H1 (cell line): ENCODE data around the gene SPTBN1. TPM values are rescaled to one million over a fixed set of nuclear protein-coding genes. Genes with fewer than 3 reads are reported as not detected.

ENCODE experiments used
- CTCF ChIA-PET: fragments of 300-600 bp; sonication (Branson Sonifier 250); formaldehyde crosslinking; loops from one replicate; lab custom pipeline; 2021; ENCODE audit not compliant: partially characterized antibody; lab: Charles Lee
- POLR2A ChIA-PET: fragments of 300-600 bp; sonication (Branson Sonifier 250); formaldehyde crosslinking; loops from one replicate; lab custom pipeline; 2021; ENCODE audit warnings: inconsistent platforms; ENCODE audit not compliant: partially characterized antibody; lab: Charles Lee
- DNase-seq, 2 experiments: peaks; one replicate each; pipeline versions ENCODE4 v3.0.0 to v3.0.0-alpha.2; 2010 to 2022; ENCODE audit warnings: low spot score in 2 of 2, low read depth in 1 of 2, mixed read lengths in 1 of 2
- FAIRE-seq: peaks from 2 replicates; lab custom pipeline; 2011; peaks lifted over from hg19 to GRCh38; lab: Jason Lieb, UNC
- H2AFZ ChIP-seq: 2 replicates; pipeline ENCODE4 v1.8.1; 2012; ENCODE audit warnings: low read length, inconsistent platforms
- H2AK5ac ChIP-seq: 2 replicates; pipeline ENCODE4 v1.6.1; 2013; ENCODE audit warnings: low read depth, low read length
- H2BK120ac ChIP-seq: replicated peaks from 2 replicates; pipeline ENCODE3; 2013; ENCODE audit warnings: low read depth, low read length, inconsistent platforms
- H2BK12ac ChIP-seq: 2 replicates; pipeline ENCODE4 v1.6.1; 2013; ENCODE audit warnings: low read depth, low read length
- H2BK15ac ChIP-seq: 2 replicates; pipeline ENCODE4 v1.6.1; 2013; ENCODE audit warnings: low read length
- H2BK20ac ChIP-seq: 2 replicates; pipeline ENCODE4 v1.6.1; 2013; ENCODE audit warnings: low read length
- H2BK5ac ChIP-seq: 2 replicates; pipeline ENCODE4 v1.6.1; 2013; ENCODE audit warnings: low read depth, low read length
- H3K14ac ChIP-seq: 2 replicates; pipeline ENCODE4 v1.6.1; 2013; ENCODE audit warnings: inconsistent platforms; ENCODE audit not compliant: insufficient read length
- H3K18ac ChIP-seq: 2 replicates; pipeline ENCODE4 v1.6.1; 2013; ENCODE audit warnings: low read length; ENCODE audit errors: extremely low read depth
- H3K23ac ChIP-seq: 2 replicates; pipeline ENCODE4 v1.6.1; 2013; ENCODE audit warnings: inconsistent platforms; ENCODE audit not compliant: insufficient read length
- H3K23me2 ChIP-seq: 2 replicates; pipeline ENCODE4 v1.6.1; 2013; ENCODE audit warnings: low read depth, low read length
- H3K27ac ChIP-seq: 2 replicates; pipeline ENCODE4 v1.6.1; 2011; ENCODE audit warnings: low read depth, low read length, inconsistent platforms
- H3K27me3 ChIP-seq, 4 experiments: replicated peaks in 1 of 4; 1 replicate in 1 of 4; 2 replicates in 3 of 4; pipeline versions ENCODE4 v1.6.1 to v1.8.1; 2011 to 2013; ENCODE audit warnings: low read length in 3 of 4, mild to moderate bottlenecking in 3 of 4, inconsistent platforms in 2 of 4, mixed read lengths in 2 of 4, moderate library complexity in 1 of 4; ENCODE audit not compliant: control insufficient read depth in 3 of 4, insufficient read depth in 3 of 4; ENCODE audit errors: extremely low read depth in 1 of 4
- H3K36me3 ChIP-seq, 4 experiments: 2 replicates each; pipeline versions ENCODE4 v1.6.1 to v1.8.1; 2011 to 2013; ENCODE audit warnings: mild to moderate bottlenecking in 4 of 4, low read length in 3 of 4, moderate library complexity in 2 of 4, control low read depth in 1 of 4, inconsistent platforms in 1 of 4; ENCODE audit not compliant: insufficient read depth in 4 of 4, control insufficient read depth in 2 of 4
- H3K4ac ChIP-seq: replicated peaks from 2 replicates; pipeline ENCODE3; 2013; ENCODE audit warnings: low read length, low read depth, mixed read lengths, inconsistent platforms; ENCODE audit not compliant: insufficient read length
- H3K4me1 ChIP-seq, 4 experiments: replicated peaks in 1 of 4; 1 replicate in 1 of 4; 2 replicates in 3 of 4; pipeline versions ENCODE4 v1.6.1 to v1.8.1; 2011 to 2013; ENCODE audit warnings: low read length in 3 of 4, inconsistent platforms in 2 of 4, mixed read lengths in 1 of 4; ENCODE audit not compliant: insufficient read depth in 4 of 4, control insufficient read depth in 3 of 4
- H3K4me2 ChIP-seq, 2 experiments: 2 replicates each; pipeline versions ENCODE4 v1.6.1 to v1.8.1; 2011 to 2013; ENCODE audit warnings: low read depth in 2 of 2, low read length in 2 of 2, control low read depth in 1 of 2, inconsistent platforms in 1 of 2, mild to moderate bottlenecking in 1 of 2; ENCODE audit not compliant: insufficient read depth in 1 of 2
- H3K4me3 ChIP-seq, 4 experiments: fragments of 200-600, 300-600 bp in 1 of 4; sonication (generic), shearing (Covaris generic), sonication (Bioruptor Twin) in 1 of 4; 2 replicates each; pipeline versions ENCODE4 v1.5.1 to v1.8.1; 2011 to 2016; ENCODE audit warnings: low read length in 4 of 4, low read depth in 3 of 4, control low read depth in 2 of 4, inconsistent platforms in 2 of 4, mild to moderate bottlenecking in 2 of 4, mixed read lengths in 1 of 4, moderate library complexity in 1 of 4; ENCODE audit not compliant: insufficient read depth in 2 of 4; ENCODE audit errors: extremely low read depth in 1 of 4
- H3K56ac ChIP-seq: replicated peaks from 2 replicates; pipeline ENCODE3; 2013; ENCODE audit warnings: low read depth, mild to moderate bottlenecking, mixed read lengths, low read length, inconsistent platforms; ENCODE audit not compliant: insufficient read length
- H3K79me1 ChIP-seq: 2 replicates; pipeline ENCODE4 v1.6.1; 2013; ENCODE audit warnings: low read depth, low read length, control low read depth
- H3K79me2 ChIP-seq, 2 experiments: 2 replicates each; pipeline versions ENCODE4 v1.6.1 to v1.8.1; 2012 to 2013; ENCODE audit warnings: low read length in 2 of 2, mild to moderate bottlenecking in 2 of 2, inconsistent platforms in 1 of 2; ENCODE audit not compliant: insufficient read depth in 2 of 2, control insufficient read depth in 1 of 2
- H3K9ac ChIP-seq, 4 experiments: replicated peaks in 1 of 4; 1 replicate in 1 of 4; 2 replicates in 3 of 4; pipeline versions ENCODE4 v1.6.1 to v1.8.1; 2011 to 2013; ENCODE audit warnings: low read depth in 3 of 4, low read length in 3 of 4, control low read depth in 2 of 4, mild to moderate bottlenecking in 2 of 4, moderate library complexity in 2 of 4, inconsistent platforms in 1 of 4; ENCODE audit errors: extremely low read depth in 1 of 4
- H3K9me3 ChIP-seq, 2 experiments: 2 replicates each; pipeline versions ENCODE4 v1.6.1 to v1.8.1; 2012 to 2013; ENCODE audit warnings: mild to moderate bottlenecking in 2 of 2, moderate library complexity in 2 of 2, control low read depth in 1 of 2, inconsistent platforms in 1 of 2, low read depth in 1 of 2, low read length in 1 of 2, mixed read lengths in 1 of 2; ENCODE audit not compliant: insufficient read depth in 2 of 2
- H4K20me1 ChIP-seq, 2 experiments: replicated peaks in 1 of 2; 2 replicates each; pipeline versions ENCODE3 to v1.8.1; 2011 to 2013; ENCODE audit warnings: inconsistent platforms in 2 of 2, low read length in 2 of 2, mild to moderate bottlenecking in 1 of 2; ENCODE audit not compliant: insufficient read depth in 2 of 2, control insufficient read depth in 1 of 2
- H4K5ac ChIP-seq: 2 replicates; pipeline ENCODE4 v1.6.1; 2013; ENCODE audit warnings: low read length, low read depth, mixed read lengths, inconsistent platforms; ENCODE audit not compliant: insufficient read length
- H4K8ac ChIP-seq: 2 replicates; pipeline ENCODE4 v1.8.0; 2013; ENCODE audit warnings: mild to moderate bottlenecking, moderate library complexity, low read length, inconsistent platforms; ENCODE audit not compliant: insufficient read depth; ENCODE audit errors: extremely low read depth
- H4K91ac ChIP-seq: replicated peaks from 2 replicates; pipeline ENCODE3; 2013; ENCODE audit warnings: low read length, mixed read lengths, inconsistent platforms; ENCODE audit not compliant: insufficient read length
- CBX5 ChIP-seq: fragments of 300-800, 300-1000 bp; sonication (generic); IDR thresholded peaks from 2 replicates; pipeline ENCODE4 v1.7.1; 2016; ENCODE audit warnings: antibody characterized with exemption, low read length, low read depth
- CEBPB ChIP-seq: IDR thresholded peaks from 2 replicates; pipeline ENCODE4 v1.6.1; 2012; ENCODE audit warnings: low read depth, low read length
- CREB1 ChIP-seq: IDR thresholded peaks from 2 replicates; pipeline ENCODE4 v1.6.1; 2012; ENCODE audit warnings: inconsistent platforms
- EGR1 ChIP-seq: IDR thresholded peaks from 2 replicates; pipeline ENCODE4 v1.6.1; 2011; ENCODE audit warnings: low read depth, low read length, borderline replicate concordance
- HDAC2 ChIP-seq, 2 experiments: fragments of 300-600 bp in 1 of 2; sonication (generic) in 1 of 2; IDR thresholded peaks; 2 replicates each; pipeline ENCODE4 v1.6.1; 2011 to 2012; ENCODE audit warnings: low read depth in 2 of 2, low read length in 2 of 2, mild to moderate bottlenecking in 2 of 2, moderate library complexity in 2 of 2, borderline replicate concordance in 1 of 2, inconsistent platforms in 1 of 2
- JUN ChIP-seq: IDR thresholded peaks from 2 replicates; pipeline ENCODE4 v1.6.1; 2011; ENCODE audit warnings: low read depth, mild to moderate bottlenecking, improper control_type of control experiment, low read length
- KDM4A ChIP-seq: IDR thresholded peaks from one replicate; pipeline ENCODE4 v1.7.1; 2012; ENCODE audit warnings: low read depth, mild to moderate bottlenecking, moderate library complexity, low read length, inconsistent platforms; ENCODE audit not compliant: severe bottlenecking
- NANOG ChIP-seq: IDR thresholded peaks from 2 replicates; pipeline ENCODE4 v1.6.1; 2011; ENCODE audit warnings: low read length, low read depth, mild to moderate bottlenecking, inconsistent platforms; ENCODE audit not compliant: insufficient read depth, poor library complexity, severe bottlenecking
- PHF8 ChIP-seq: fragments of 200-600 bp; sonication (generic); conservative IDR thresholded peaks from 2 replicates; pipeline ENCODE4 v1.7.1; 2012; ENCODE audit warnings: low read depth, mild to moderate bottlenecking, inconsistent platforms, low read length, moderate library complexity
- POLR2A ChIP-seq, 2 experiments: IDR thresholded peaks; 1 replicate in 1 of 2; 2 replicates in 1 of 2; pipeline ENCODE4 v1.6.1; 2011; ENCODE audit warnings: low read depth in 2 of 2, low read length in 2 of 2, mild to moderate bottlenecking in 2 of 2; ENCODE audit errors: control extremely low read depth in 1 of 2
- RFX5 ChIP-seq: IDR thresholded peaks from 2 replicates; pipeline ENCODE4 v1.6.1; 2011; ENCODE audit warnings: low read depth, low read length, improper control_type of control experiment, borderline replicate concordance
- TBP ChIP-seq: IDR thresholded peaks from 2 replicates; pipeline ENCODE4 v1.6.1; 2011; ENCODE audit warnings: low read depth, low read length, improper control_type of control experiment
- YY1 ChIP-seq: IDR thresholded peaks from 2 replicates; pipeline ENCODE4 v1.6.1; 2011; ENCODE audit warnings: low read depth, mild to moderate bottlenecking, low read length
- WGBS, 2 experiments: shearing (Covaris generic) in 1 of 2; methylation state at CpG; one replicate each; pipeline versions ENCODE4 v1.1.6 to v1.1.7; 2013 to 2015; ENCODE audit warnings: low lambda C conversion rate in 2 of 2, mixed read lengths in 2 of 2, inconsistent platforms in 1 of 2, low coverage in 1 of 2, missing lambda C conversion rate in 1 of 2; ENCODE audit not compliant: insufficient replicate concordance in 2 of 2, insufficient coverage in 1 of 2, insufficient read length in 1 of 2; ENCODE audit errors: extremely low coverage in 1 of 2, missing lambda C conversion rate in 1 of 2; 5-methylcytosine and 5-hydroxymethylcytosine counted together
- polyA plus RNA-seq, 7 experiments: library from polyadenylated mRNA; depleted of rRNA in 3 of 7; stranded (reverse) in 5 of 7; unstranded in 2 of 7; fragments of >200 nt in 5 of 7; fragments of 200-250 nt in 2 of 7; gene quantifications; 1 replicate in 5 of 7; 2 replicates in 1 of 7; 4 replicates in 1 of 7; pipeline versions ENCODE4 v1.2.1 to v1.2.3, GENCODE V29; 2011 to 2013; ENCODE audit warnings: missing spikeins in 2 of 7, mixed read lengths in 2 of 7
- total RNA-seq: library from RNA; stranded (reverse); fragmentation: NEBNext Ultra II Directional; extraction: Animal tissue kit (Norgen Biotek cat#: 25700); gene quantifications from 2 replicates; pipeline ENCODE4 v1.2.1, GENCODE V29; 2021

SPTBN1 gene
- total and polyA plus RNA-seq, 2 of the 8 experiments (the other 6 are each of a cell fraction or from before 2014, with no cell fraction given), result 31.8 to 180 TPM

- FAIRE-seq (no peak), DNase-seq (no peak)
- no peaks in the 10 kb centered on the region for H3K23me2 ChIP-seq
- H2AK5ac ChIP-seq, result no peak overlapping the region
- no peak overlapping the region for H4K8ac ChIP-seq
- no peak overlapping the region for H2BK5ac ChIP-seq
- ChIA-PET CTCF (interaction anchor here (1.0 kb wide), 2 partner anchors 13 to 237 kb away, joined by 3 to 4 read pairs; no protein-coding TSS in a partner anchor), POLR2A (interaction anchor here (1.1 kb wide), 1 partner anchor 8 kb away, joined by 3 read pairs; no protein-coding TSS in a partner anchor)
- H3K14ac ChIP-seq, result no peak overlapping the region
- no peak overlapping the region for H2AFZ ChIP-seq
- no peak overlapping the region for H3K56ac ChIP-seq
- no peak overlapping the region for H4K5ac ChIP-seq
- H2BK120ac ChIP-seq, result no peak overlapping the region
- H3K18ac ChIP-seq, result no peak overlapping the region
- H3K4me3 ChIP-seq, result no peak overlapping the region
- no peak overlapping the region for H2BK12ac ChIP-seq
- no peaks in the 10 kb centered on the region for H3K9me3 ChIP-seq
- WGBS, 2 experiments, result 90% methylated on average over 2 of the region's 2 CpGs; no CpG with 5 or more reads in 1 of the 2 experiments
- peaks cover 0 to 10% (median 1%) of the 10 kb centered on the region in 4 experiments; a peak in 2 of 7 replicates for H3K4me1 ChIP-seq
- H3K4ac ChIP-seq, result no peak overlapping the region
- no peaks in the 10 kb centered on the region for H3K27me3 ChIP-seq
- H2BK20ac ChIP-seq, result no peak overlapping the region
- no peak overlapping the region for H3K23ac ChIP-seq
- no peaks in the 10 kb centered on the region for H3K36me3 ChIP-seq
- H3K79me1 ChIP-seq, result no peaks in the 10 kb centered on the region
- no peak overlapping the region for H3K27ac ChIP-seq
- H3K79me2 ChIP-seq, result peaks cover 0 to 23% of the 10 kb centered on the region in 2 experiments; a peak in 3 of 4 replicates
- TF ChIP-seq HDAC2 (IDR thresholded peaks at IDR 0.05; ENCODE audit: borderline replicate concordance in 1 of 2, low read depth in 2 of 2, low read length in 2 of 2), result no peak
- TF ChIP-seq PHF8, result no peak
- TF ChIP-seq CBX5, result no peak
- TF ChIP-seq YY1, result no peak
- TF ChIP-seq CREB1, result no peak
- no peak for TF ChIP-seq JUN
- no peak for TF ChIP-seq KDM4A
- no peak for TF ChIP-seq TBP
- TF ChIP-seq POLR2A (IDR thresholded peaks at IDR 0.05; ENCODE audit: control extremely low read depth in 1 of 2, low read depth in 2 of 2, low read length in 2 of 2), result no peak
- no peak for TF ChIP-seq EGR1
- no peak for TF ChIP-seq NANOG
- no peak for TF ChIP-seq CEBPB
- no peak for TF ChIP-seq RFX5
- TF ChIP-seq, all 59 proteins: peak for 0
- Histone ChIP-seq H4K91ac (no peak overlapping the region), H4K20me1 (peaks cover 0 to 2% of the 10 kb centered on the region in 2 experiments), H2BK15ac (no peak overlapping the region), H3K9ac (no peak overlapping the region), H3K4me2 (no peak overlapping the region)
Measured at GRCh38 chr2:54468673-54469072, 12.5 kb downstream of the SPTBN1 start.
